Fibroblast of the aortic adventitia (primary cell): Measurements from ENCODE around the gene CLEC12A. TPM values are rescaled to one million over a fixed set of nuclear protein-coding genes. Genes with fewer than 3 reads are reported as not detected.
"Not testable (repeated sequence)": the region's sequence is repeated elsewhere in the genome, so short reads cannot be mapped to it uniquely, and the experiment has no call there.

ENCODE experiments used
- DNase-seq: peaks from one replicate; pipeline ENCODE4 v3.0.0-alpha.2; 2010; ENCODE audit warnings: low read depth
- H3K4me3 ChIP-seq: 2 replicates; pipeline ENCODE4 v1.5.1; 2011; ENCODE audit warnings: low read depth, mild to moderate bottlenecking, control low read depth, low read length, moderate library complexity
- CTCF ChIP-seq: IDR thresholded peaks from 2 replicates; pipeline ENCODE4 v1.5.1; 2011; ENCODE audit warnings: mild to moderate bottlenecking, low read length, control low read depth, inconsistent platforms; ENCODE audit not compliant: insufficient read depth
- total RNA-seq: library from RNA; depleted of rRNA; stranded (reverse); fragments of >200 nt; gene quantifications from 2 replicates; pipeline ENCODE4 v1.2.3, GENCODE V29; 2012; ENCODE audit warnings: low replicate concordance

Gene CLEC12A
- total RNA-seq, 1 donor = not detected

GRCh38 chr12:10016881-10017280 is 45.7 kb downstream of the CLEC12A start:
- DNase-seq = peak; percentile 20
- no peak overlapping the region for H3K4me3 ChIP-seq
- TF ChIP-seq CTCF = no peak

- no peak overlapping the region for H3K4me3 ChIP-seq
- TF ChIP-seq CTCF = no peak
- DNase-seq = peak; percentile 24
These were observed 47.2 kb downstream of the CLEC12A start for GRCh38 chr12:10018386-10018785.

GRCh38 chr12:10021342-10021741 is 50.1 kb downstream of the CLEC12A start:
- H3K4me3 ChIP-seq = no peak overlapping the region
- no peak for DNase-seq
- no peak for TF ChIP-seq CTCF

- no peak for DNase-seq
- TF ChIP-seq CTCF = no peak
- H3K4me3 ChIP-seq = no peak overlapping the region
These were observed 54.0 kb downstream of the CLEC12A start for GRCh38 chr12:10025236-10025635.

GRCh38 chr12:10026666-10027065 is 55.5 kb downstream of the CLEC12A start:
- not testable (repeated sequence) for DNase-seq, H3K4me3 ChIP-seq

- TF ChIP-seq CTCF = no peak
- no peak overlapping the region for H3K4me3 ChIP-seq
- DNase-seq = no peak
These were observed 56.1 kb downstream of the CLEC12A start for GRCh38 chr12:10027311-10027710.

GRCh38 chr12:10027721-10028120 is 56.5 kb downstream of the CLEC12A start:
- no peak for DNase-seq
- H3K4me3 ChIP-seq = no peak overlapping the region
- no peak for TF ChIP-seq CTCF
